A172 (cell line): ENCODE measurements around the gene OR2T35. TPM values are rescaled to one million over a fixed set of nuclear protein-coding genes. Genes with fewer than 3 reads are reported as not detected.
"Not testable (repeated sequence)": the region's sequence is repeated elsewhere in the genome, so short reads cannot be mapped to it uniquely, and the experiment has no call there.

Experiments
- DNase-seq: peaks from one replicate; pipeline ENCODE4 v3.0.0-alpha.2; 2015; ENCODE audit warnings: low spot score
- total RNA-seq: library from RNA; depleted of rRNA; stranded (reverse); fragments of >200 nt; shearing (Covaris generic); gene quantifications from 2 replicates; pipeline ENCODE4 v1.2.3, GENCODE V29; 2014; rRNA removed

The OR2T35 gene
- not detected in 2 replicates for total RNA-seq

DNA sequence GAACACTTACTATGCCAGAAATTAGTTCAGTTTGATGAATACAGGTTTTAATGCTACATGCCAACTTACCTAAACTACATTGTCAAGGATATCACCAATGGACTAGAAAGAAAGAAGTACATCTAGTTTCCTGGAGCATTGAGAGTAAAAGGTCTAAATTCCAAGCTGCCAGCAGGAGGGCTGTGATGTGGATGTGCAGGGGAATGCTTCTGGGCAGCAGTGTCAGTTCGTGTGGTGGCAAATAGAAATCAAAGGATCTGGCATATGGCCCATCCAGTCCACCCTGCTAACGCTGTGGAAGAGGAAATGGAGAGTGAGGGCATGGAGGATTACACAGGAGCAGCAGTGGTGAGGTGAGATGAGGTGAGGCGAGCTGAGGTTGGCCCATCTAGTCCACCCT is at the start of gene OR2T35:
Gene OR2T35, minus strand, starts transcription at position 101 of the 400 bp plus-strand sequence. CDS start 6,020 bp downstream, outside the sequence.
- not testable (repeated sequence) for DNase-seq

GRCh38 chr1:248691567-248692155 is 46.6 kb upstream of the OR2T35 start:
- no peak for DNase-seq

DNA sequence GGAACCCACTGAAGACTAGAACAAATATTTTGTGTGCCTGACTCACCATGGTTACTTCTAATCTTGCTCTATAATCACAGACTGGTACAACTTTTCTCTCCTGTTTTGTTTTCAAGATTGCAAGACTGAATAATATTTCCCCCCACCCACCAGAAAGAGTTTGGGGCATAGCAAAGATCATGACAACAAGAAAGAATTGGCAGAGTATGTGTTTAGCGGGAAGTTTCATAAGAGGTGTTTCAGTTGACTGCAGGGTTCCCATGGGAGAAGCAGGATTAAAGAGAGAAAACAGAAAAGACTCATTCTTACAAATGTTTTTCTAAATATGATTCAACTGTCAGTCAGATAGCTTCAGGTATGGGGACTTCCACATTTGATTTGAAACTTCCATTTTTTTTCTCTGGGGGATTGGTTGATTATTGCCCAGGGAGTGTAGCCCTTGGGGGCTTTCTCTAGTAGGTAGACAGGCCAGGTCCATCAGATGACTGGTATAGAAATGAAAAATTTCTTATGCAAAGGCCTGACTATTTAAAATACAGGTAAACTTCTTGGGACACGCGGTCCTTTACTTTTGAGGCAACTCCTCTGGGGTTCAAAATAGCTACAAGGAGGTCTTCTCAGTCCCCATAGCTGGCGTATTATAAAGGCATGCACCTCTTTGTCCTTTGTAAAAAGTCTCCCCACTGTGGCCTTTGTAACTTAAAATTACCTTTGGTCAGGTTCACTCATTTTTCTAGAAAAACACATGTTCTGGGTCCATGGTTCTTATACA is 43.6 kb upstream of the OR2T35 start:
- no peak for DNase-seq

- DNase-seq, result no peak
Observed at GRCh38 chr1:248686815-248687214, 41.7 kb upstream of the OR2T35 start.

DNA sequence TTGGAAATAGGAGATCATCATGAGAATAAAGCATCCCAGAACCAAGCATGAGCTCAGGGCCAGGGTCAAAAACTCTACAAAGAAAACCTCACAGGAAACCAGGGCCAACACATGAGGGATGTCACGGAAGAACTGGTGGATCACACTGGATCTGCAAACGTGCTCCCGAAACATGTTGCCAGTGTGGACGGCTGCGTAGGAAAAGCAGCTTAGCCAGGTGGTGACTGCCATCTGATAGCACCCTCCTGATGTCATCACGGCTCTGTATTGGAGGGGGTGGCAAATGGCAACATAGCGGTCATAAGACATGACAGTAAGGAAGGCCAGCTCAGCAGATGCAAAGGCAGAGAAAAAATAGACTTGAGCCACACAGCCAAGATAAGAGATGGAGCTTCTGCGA is 36.6 kb upstream of the OR2T35 start:
- no peak for DNase-seq

GRCh38 chr1:248670003-248670402 is 24.9 kb upstream of the OR2T35 start:
- no peak for DNase-seq

GRCh38 chr1:248663453-248664328 is 18.6 kb upstream of the OR2T35 start:
- not testable (repeated sequence) for DNase-seq

- not testable (repeated sequence) for DNase-seq
Observed at GRCh38 chr1:248656797-248657196, 11.7 kb upstream of the OR2T35 start.

- not testable (repeated sequence) for DNase-seq
Observed at GRCh38 chr1:248655354-248655753, 10.3 kb upstream of the OR2T35 start, which contains the start of gene OR2T27. OR2T27 (minus strand) TSS chr1:248655528; CDS start chr1:248650884, 4,644 bp downstream.

GRCh38 chr1:248648770-248649536 is 3.9 kb upstream of the OR2T35 start:
- not testable (repeated sequence) for DNase-seq

GRCh38 chr1:248642971-248643651 is 2.0 kb downstream of the OR2T35 start:
- not testable (repeated sequence) for DNase-seq

DNA sequence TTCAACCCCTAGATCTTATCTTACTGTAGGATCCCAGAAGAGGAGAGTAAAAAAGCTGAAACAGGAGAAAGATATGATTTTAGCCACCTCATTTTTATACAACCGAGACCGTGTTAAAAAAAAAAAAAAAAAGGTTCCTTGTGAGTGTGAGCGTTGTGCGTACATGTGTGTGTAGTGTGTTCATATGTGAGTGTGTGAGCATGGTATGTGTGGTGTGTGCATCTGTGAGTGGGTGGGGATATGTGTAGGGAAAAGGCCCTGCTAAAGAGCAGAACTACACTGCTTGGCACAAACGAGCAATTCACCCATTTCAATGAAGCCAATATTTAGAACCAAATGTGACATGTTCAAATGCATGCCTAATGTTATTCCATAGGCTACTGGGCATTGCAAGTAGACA is 3.5 kb downstream of the OR2T35 start:
- not testable (repeated sequence) for DNase-seq

DNA sequence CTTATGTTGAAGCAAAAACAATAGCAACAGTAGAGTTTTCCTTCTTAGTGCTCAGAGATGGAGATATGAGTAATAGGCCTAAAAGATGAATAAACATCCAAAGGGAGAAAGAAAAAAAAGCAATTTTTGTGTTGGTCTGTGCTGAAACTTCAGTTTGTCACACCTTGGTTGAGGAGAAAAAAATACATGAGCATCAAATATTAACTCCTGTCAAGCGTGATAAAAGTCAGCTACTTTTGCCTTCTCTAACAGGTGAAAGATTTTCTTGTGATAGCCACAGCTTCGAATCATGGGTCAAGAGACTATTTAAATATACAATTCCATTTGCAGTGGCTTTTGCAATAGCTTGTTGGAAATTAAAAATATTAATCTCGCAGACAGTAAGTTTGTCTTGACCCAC is 4.2 kb downstream of the OR2T35 start:
- not testable (repeated sequence) for DNase-seq

GRCh38 chr1:248639652-248640051 is 5.4 kb downstream of the OR2T35 start:
- not testable (repeated sequence) for DNase-seq

DNA sequence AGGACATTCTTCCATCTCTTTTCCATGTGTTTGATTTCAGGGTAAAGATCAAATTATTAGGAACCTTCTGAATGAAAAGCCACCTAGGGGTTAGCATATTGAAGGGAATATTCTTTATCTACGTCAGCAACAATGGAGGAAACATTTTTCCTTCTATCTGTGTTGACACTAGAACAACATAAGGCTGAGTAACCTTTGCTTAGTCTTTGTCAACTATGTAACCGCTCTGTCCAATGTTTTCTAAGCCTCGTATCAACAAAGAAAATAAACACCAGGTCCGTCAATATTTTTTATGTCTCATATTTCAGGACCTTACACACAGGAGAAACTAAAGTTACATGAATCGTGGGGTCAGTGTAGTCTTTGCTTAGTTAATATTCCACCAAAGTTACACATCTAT is 8.5 kb downstream of the OR2T35 start:
- not testable (repeated sequence) for DNase-seq

DNA sequence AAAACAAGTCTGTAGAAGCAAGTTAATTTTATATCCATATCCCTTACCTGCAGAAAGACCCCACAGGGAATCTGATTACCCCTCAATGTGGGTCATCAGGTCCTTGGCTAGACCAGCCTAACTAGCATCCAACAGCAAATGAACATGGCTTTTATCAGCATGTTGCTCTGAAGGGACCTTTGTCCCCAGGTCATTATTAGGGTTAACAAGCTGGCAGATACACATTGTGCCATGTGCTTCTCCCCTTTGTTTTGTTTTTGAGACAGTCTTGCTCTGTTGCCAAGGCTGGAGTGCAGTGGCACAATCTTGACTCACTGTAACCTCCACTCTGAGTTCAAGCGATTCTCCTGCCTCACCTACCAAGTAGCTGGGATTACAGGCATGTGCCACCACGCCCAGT is 10.1 kb downstream of the OR2T35 start, which contains the start of gene OR2T11:
Gene OR2T11, minus strand, starts transcription at position 101 of the 400 bp plus-strand sequence. CDS start 7,963 bp downstream, outside the sequence.
- not testable (repeated sequence) for DNase-seq

- DNase-seq, result no peak
Observed at GRCh38 chr1:248631354-248632008, 13.6 kb downstream of the OR2T35 start.

DNA sequence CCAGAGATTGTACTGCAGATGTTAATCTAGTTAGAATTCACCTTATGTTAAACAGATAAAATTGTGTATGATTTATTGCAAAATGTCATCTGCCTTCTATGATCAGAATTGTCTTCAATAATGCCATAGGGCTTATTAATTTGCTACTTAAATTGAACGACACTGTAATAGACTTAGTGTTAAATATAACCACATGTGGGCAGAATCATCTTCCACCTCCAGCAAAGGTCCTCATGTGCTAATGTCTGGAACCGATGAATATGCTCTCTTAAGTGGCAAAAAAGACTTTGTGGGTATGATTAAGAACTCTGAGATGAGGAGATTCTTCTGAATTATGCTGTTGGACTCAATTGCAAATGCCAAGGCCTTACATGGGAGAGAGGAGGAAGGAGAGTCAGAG is 14.5 kb downstream of the OR2T35 start:
- no peak for DNase-seq

GRCh38 chr1:248627971-248628844 is 16.9 kb downstream of the OR2T35 start:
- no peak for DNase-seq
